Mesenchymal stem cell (in vitro differentiated cells and primary cell): ENCODE results near the gene ZNF710. TPM values are rescaled to one million over a fixed set of nuclear protein-coding genes. Genes with fewer than 3 reads are reported as not detected.
A peak's percentile ranks its signal among the peaks of the same experiment; 100 is the strongest.

Source experiments
- DNase-seq: peaks from one replicate; pipeline ENCODE4 v3.0.0-alpha.2; 2013
- H2AFZ ChIP-seq: one replicate; pipeline ENCODE4 v1.6.1; 2013; ENCODE audit warnings: low read depth, mild to moderate bottlenecking, control low read depth, inconsistent platforms, low read length, moderate library complexity
- H2AK5ac ChIP-seq: 2 replicates; pipeline ENCODE4 v1.6.1; 2013; ENCODE audit warnings: low read length, moderate library complexity, mild to moderate bottlenecking, inconsistent platforms; ENCODE audit not compliant: severe bottlenecking
- H2BK120ac ChIP-seq: one replicate; pipeline ENCODE4 v1.6.1; 2013; ENCODE audit warnings: low read depth, mild to moderate bottlenecking, inconsistent platforms, low read length, moderate library complexity
- H2BK12ac ChIP-seq, 2 experiments: one replicate each; pipeline ENCODE4 v1.6.1; 2013; ENCODE audit warnings: inconsistent platforms in 2 of 2, low read length in 2 of 2, mild to moderate bottlenecking in 2 of 2, moderate library complexity in 2 of 2, control low read depth in 1 of 2
- H2BK15ac ChIP-seq: one replicate; pipeline ENCODE4 v1.6.1; 2013; ENCODE audit warnings: mild to moderate bottlenecking, low read depth, inconsistent platforms; ENCODE audit not compliant: poor library complexity, severe bottlenecking
- H2BK5ac ChIP-seq: 2 replicates; pipeline ENCODE4 v1.6.1; 2013; ENCODE audit warnings: low read depth, mild to moderate bottlenecking, low read length, control low read depth, inconsistent platforms; ENCODE audit not compliant: poor library complexity, severe bottlenecking
- H3K14ac ChIP-seq, 2 experiments: one replicate each; pipeline ENCODE4 v1.6.1; 2013; ENCODE audit warnings: inconsistent platforms in 2 of 2, low read length in 2 of 2, control low read depth in 1 of 2, mild to moderate bottlenecking in 1 of 2, moderate library complexity in 1 of 2
- H3K18ac ChIP-seq, 2 experiments: one replicate each; pipeline ENCODE4 v1.6.1; 2013; ENCODE audit warnings: inconsistent platforms in 2 of 2, low read length in 2 of 2, control low read depth in 1 of 2, low read depth in 1 of 2, mild to moderate bottlenecking in 1 of 2
- H3K23ac ChIP-seq, 2 experiments: one replicate each; pipeline ENCODE4 v1.6.1; 2013; ENCODE audit warnings: inconsistent platforms in 2 of 2, low read length in 2 of 2, mild to moderate bottlenecking in 2 of 2, moderate library complexity in 2 of 2, control low read depth in 1 of 2
- H3K27ac ChIP-seq: 2 replicates; pipeline ENCODE4 v1.5.1; 2013; ENCODE audit warnings: mild to moderate bottlenecking, moderate library complexity, low read length, control low read depth, inconsistent platforms; ENCODE audit not compliant: poor library complexity, severe bottlenecking
- H3K27me3 ChIP-seq, 2 experiments: 2 replicates each; pipeline versions ENCODE4 v1.6.1 to v1.7.0; 2013; ENCODE audit warnings: low read length in 2 of 2, mild to moderate bottlenecking in 2 of 2, moderate library complexity in 2 of 2, control low read depth in 1 of 2, inconsistent platforms in 1 of 2; ENCODE audit not compliant: control insufficient read depth in 1 of 2, insufficient read depth in 1 of 2
- H3K36me3 ChIP-seq, 2 experiments: 2 replicates each; pipeline versions ENCODE4 v1.6.1 to v1.7.0; 2013; ENCODE audit warnings: low read length in 2 of 2, control low read depth in 1 of 2, inconsistent platforms in 1 of 2, low read depth in 1 of 2, mild to moderate bottlenecking in 1 of 2; ENCODE audit not compliant: insufficient read depth in 2 of 2, control insufficient read depth in 1 of 2
- H3K4ac ChIP-seq, 2 experiments: one replicate each; pipeline ENCODE4 v1.6.1; 2013; ENCODE audit warnings: inconsistent platforms in 2 of 2, low read length in 2 of 2, mild to moderate bottlenecking in 2 of 2, moderate library complexity in 2 of 2, control low read depth in 1 of 2, low read depth in 1 of 2
- H3K4me1 ChIP-seq: 2 replicates; pipeline ENCODE4 v1.6.1; 2013; ENCODE audit warnings: low read depth, low read length, control low read depth; ENCODE audit not compliant: control insufficient read depth, insufficient read depth
- H3K4me2 ChIP-seq: 2 replicates; pipeline ENCODE4 v1.6.1; 2013; ENCODE audit warnings: low read length, mild to moderate bottlenecking, inconsistent platforms; ENCODE audit not compliant: poor library complexity, severe bottlenecking
- H3K4me3 ChIP-seq, 2 experiments: 2 replicates each; pipeline versions ENCODE4 v1.5.1 to v1.7.0; 2013; ENCODE audit warnings: low read length in 2 of 2, mild to moderate bottlenecking in 2 of 2, control low read depth in 1 of 2, low read depth in 1 of 2; ENCODE audit not compliant: insufficient read depth in 1 of 2
- H3K79me1 ChIP-seq: replicated peaks from 2 replicates; pipeline ENCODE4 v1.6.1; 2013; ENCODE audit warnings: mild to moderate bottlenecking, control low read depth, low read length, inconsistent platforms; ENCODE audit not compliant: poor library complexity, severe bottlenecking
- H3K9ac ChIP-seq: 2 replicates; pipeline ENCODE4 v1.7.0; 2013; ENCODE audit warnings: mild to moderate bottlenecking, low read length, moderate library complexity
- H3K9me3 ChIP-seq: 2 replicates; pipeline ENCODE4 v1.7.0; 2013; ENCODE audit warnings: mild to moderate bottlenecking, low read length; ENCODE audit not compliant: control insufficient read depth
- H4K8ac ChIP-seq: one replicate; pipeline ENCODE4 v1.6.1; 2013; ENCODE audit warnings: inconsistent platforms, mild to moderate bottlenecking, low read length, moderate library complexity
- H4K91ac ChIP-seq: one replicate; pipeline ENCODE4 v1.6.1; 2013; ENCODE audit warnings: mild to moderate bottlenecking, low read length, inconsistent platforms
- WGBS: methylation state at CpG from one replicate; pipeline ENCODE4 v1.1.7; 2013; ENCODE audit warnings: mixed read lengths; 5-methylcytosine and 5-hydroxymethylcytosine counted together
- small RNA-seq: library from polyadenylated mRNA; stranded (forward); fragments of <200 nt; extraction: miRNeasy Mini kit (QIAGEN cat#:217004); gene quantifications from one replicate; pipeline ENCODE3, GENCODE V24; 2013; ENCODE audit warnings: low read depth

The ZNF710 gene

DNA sequence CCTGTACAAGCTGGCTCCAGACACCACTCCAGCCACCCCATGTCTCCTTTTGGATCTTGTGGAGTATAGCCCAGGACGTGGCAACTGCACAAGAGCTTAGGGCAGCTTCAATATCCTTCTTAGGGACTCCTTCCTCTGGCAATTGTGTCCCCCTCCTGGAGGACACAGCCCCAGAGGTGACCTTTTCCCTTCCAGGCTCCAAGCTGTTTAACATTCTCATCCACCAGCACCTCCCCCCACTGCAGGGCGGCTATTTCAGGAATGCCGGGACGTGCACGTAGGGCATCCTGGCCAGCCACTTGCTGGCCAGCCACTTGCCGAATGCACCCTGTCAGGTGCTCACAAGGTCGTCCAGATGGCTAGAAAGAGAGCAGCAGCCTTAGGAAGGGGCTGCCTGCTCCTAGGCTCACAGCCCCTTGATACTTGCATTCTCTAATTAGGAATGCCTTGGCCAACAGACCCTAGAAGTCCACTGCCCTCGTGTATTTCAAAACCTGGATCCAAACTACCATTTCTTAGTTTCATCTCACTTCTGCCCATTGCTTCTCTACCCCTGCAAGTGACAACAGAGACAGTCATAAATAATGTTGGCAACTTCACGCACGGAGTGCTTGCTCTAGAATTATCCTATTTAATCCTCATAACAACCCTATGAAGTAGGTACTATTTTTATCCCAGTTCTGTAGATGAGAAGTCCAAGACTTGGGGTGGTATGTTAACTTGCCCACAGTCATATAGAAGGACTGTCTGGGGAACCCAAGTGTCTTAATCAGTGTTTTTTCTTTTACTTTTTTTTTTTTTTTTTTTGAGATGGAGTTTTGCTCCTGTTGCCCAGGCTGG, 125.7 kb downstream of the ZNF710 start:
- no peak for DNase-seq
- Histone ChIP-seq H3K4me1 (peaks cover 5% of the 10 kb centered on the region), H2BK15ac (no peak overlapping the region), H3K4ac (no peak overlapping the region), H4K8ac (no peak overlapping the region), H3K79me1 (no peaks in the 10 kb centered on the region), H3K9me3 (no peaks in the 10 kb centered on the region), H4K91ac (no peak overlapping the region), H3K23ac (no peak overlapping the region), H3K4me3 (no peak overlapping the region), H3K18ac (no peak overlapping the region), H3K9ac (no peak overlapping the region), H2BK5ac (no peak overlapping the region), H2BK120ac (no peak overlapping the region), H3K27ac (no peak overlapping the region), H2BK12ac (no peak overlapping the region), H3K14ac (no peak overlapping the region), H3K4me2 (peak overlapping the region; percentile 27), H2AFZ (peak overlapping the region; percentile 10), H3K27me3 (peaks cover 3 to 28% of the 10 kb centered on the region in 2 experiments), H3K36me3 (no peaks in the 10 kb centered on the region), H2AK5ac (no peak overlapping the region)
- 54% methylated on average over 10 of the region's 10 CpGs for WGBS

DNA sequence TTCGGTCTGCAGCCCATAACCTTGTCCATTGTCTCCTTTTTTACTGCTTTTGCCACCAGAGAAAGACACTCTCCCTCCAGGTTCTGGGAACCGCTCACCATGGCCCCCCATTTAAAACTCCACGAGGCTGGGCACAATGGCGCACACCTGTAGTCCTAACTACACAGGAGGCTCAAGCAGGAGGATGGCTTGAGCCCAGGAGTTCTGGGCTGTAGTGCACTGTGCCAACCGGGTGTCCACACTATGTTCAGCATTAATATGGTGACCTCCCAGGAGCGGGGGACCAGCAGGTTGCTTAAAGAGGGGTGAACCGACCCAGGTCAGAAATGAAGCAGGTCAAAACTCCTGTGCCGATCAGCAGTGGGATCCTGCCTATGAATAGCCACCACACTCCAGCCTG, 129.2 kb downstream of the ZNF710 start:
- H2BK120ac ChIP-seq: no peak overlapping the region
- WGBS: 94% methylated on average over 7 of the region's 8 CpGs
- no peak overlapping the region for H3K14ac ChIP-seq

More for the DNA sequence above, 129.2 kb downstream of the ZNF710 start:
- Histone ChIP-seq H2BK5ac (no peak overlapping the region), H2BK12ac (no peak overlapping the region), H2AK5ac (no peak overlapping the region), H3K36me3 (no peaks in the 10 kb centered on the region), H3K23ac (no peak overlapping the region), H2AFZ (no peak overlapping the region), H4K8ac (no peak overlapping the region), H3K9ac (no peak overlapping the region), H3K27me3 (peaks cover 7 to 34% of the 10 kb centered on the region in 2 experiments), H2BK15ac (no peak overlapping the region), H3K4me1 (peaks cover 5% of the 10 kb centered on the region), H3K27ac (no peak overlapping the region), H3K79me1 (no peaks in the 10 kb centered on the region), H3K9me3 (no peaks in the 10 kb centered on the region), H3K4ac (no peak overlapping the region), H3K4me3 (no peak overlapping the region), H3K4me2 (no peak overlapping the region), H3K18ac (no peak overlapping the region), H4K91ac (no peak overlapping the region)
- DNase-seq: no peak

Small RNA genes lying within 50 kb of the gene (small RNA-seq; reads per million reads assigned to genes)
- gene MIR3174 (39.1 reads per million, percentile 90 among the genes with 10 or more reads in this experiment), gene RF00066 (not detected)
